ENCODE data around the gene ERC1. TPM values are rescaled to one million over a fixed set of nuclear protein-coding genes. Genes with fewer than 3 reads are reported as not detected.

ERC1 gene
- total and polyA plus RNA-seq, 2 of the 4 experiments (the other 2 are of a cell fraction): 11.6 to 25.6 TPM

DNA sequence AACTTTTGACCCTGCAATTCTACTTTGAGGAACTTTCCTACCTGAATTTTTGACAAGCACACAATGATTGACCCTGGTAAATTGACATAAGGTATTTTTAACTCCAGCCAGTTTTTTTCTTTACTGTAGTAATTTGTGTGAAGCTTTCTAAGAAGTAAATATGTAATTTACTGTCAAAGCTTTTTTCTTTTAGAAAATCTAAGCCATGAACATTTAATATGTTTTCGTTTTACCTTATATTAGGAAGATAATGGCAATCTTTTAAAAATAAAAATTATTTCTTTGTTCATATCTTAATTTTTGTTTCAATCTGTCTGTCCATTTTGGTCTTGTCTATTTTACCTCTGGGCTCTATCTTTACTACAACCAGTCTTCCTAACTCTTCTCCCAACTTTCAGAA, 323.5 kb downstream of the ERC1 start:
- in situ Hi-C loops (cut with MboI; ENCODE audit: low sequenced_read_pairs) (no loop called here), dilution Hi-C loops (cut with HindIII; ENCODE audit: low sequenced_read_pairs, unreplicated experiment) (no loop called here), intact Hi-C loops (cut with micrococcal nuclease) (no loop called here)
- no peak overlapping the region for H3K4ac ChIP-seq (ENCODE audit: low read depth, low read length)
- no peak overlapping the region for H2BK20ac ChIP-seq (ENCODE audit: low read depth, low read length)
- H2BK5ac ChIP-seq (ENCODE audit: low read depth, low read length, poor library complexity, severe bottlenecking): no peak overlapping the region
- no peak overlapping the region for H3K14ac ChIP-seq (replicated peaks; ENCODE audit: low read depth, low read length)
- H2AK9ac ChIP-seq (replicated peaks; ENCODE audit: low read depth, low read length, poor library complexity): no peak overlapping the region
- POLR2A ChIA-PET (ENCODE audit: unreplicated experiment): no interaction called here
- no peak overlapping the region for H3K4me3 ChIP-seq (ENCODE audit: insufficient read depth, low read depth, low read length)
- DNase-seq (no peak), ATAC-seq (ENCODE audit: low read depth) (no peak)
- H2BK120ac ChIP-seq (ENCODE audit: low read depth, low read length): no peak overlapping the region
- WGBS, 2 experiments (ENCODE audit: extremely low coverage in 2 of 2, insufficient read length in 1 of 2): no CpG with 5 or more reads among the region's 1 CpG
- no peaks in the 10 kb centered on the region for H3K27me3 ChIP-seq (ENCODE audit: control insufficient read depth, insufficient read depth, low read length)
- no peak overlapping the region for H4K91ac ChIP-seq (ENCODE audit: insufficient read depth, low read depth, low read length)
- CTCF ChIA-PET: no interaction called here
- BruUV-seq (replicated peaks): no TSS peak
- no peak overlapping the region for H3K23ac ChIP-seq (ENCODE audit: low read depth, low read length)
- no peak overlapping the region for H2AFZ ChIP-seq (replicated peaks; ENCODE audit: low read length, poor library complexity)
- H3K9me3 ChIP-seq (ENCODE audit: control insufficient read depth, insufficient read depth, low read length): peaks cover 2% of the 10 kb centered on the region; the same call in 1 of the 2 replicates
- H3K9me1 ChIP-seq (ENCODE audit: insufficient read depth, low read length): no peaks in the 10 kb centered on the region
- H3K4me1 ChIP-seq (ENCODE audit: control insufficient read depth, insufficient read depth, low read length): peaks cover 4% of the 10 kb centered on the region
- H4K20me1 ChIP-seq (ENCODE audit: insufficient read depth, low read length): no peaks in the 10 kb centered on the region
- H2AK5ac ChIP-seq (ENCODE audit: low read depth, low read length): no peak overlapping the region
- H4K8ac ChIP-seq (ENCODE audit: low read depth in 2 of 2, low read length in 2 of 2): no peak overlapping the region
- H3K9ac ChIP-seq (ENCODE audit: low read depth, low read length): no peak overlapping the region
- H3K56ac ChIP-seq (ENCODE audit: extremely low read depth, insufficient read depth, low read length): no peak overlapping the region
- H3K4me2 ChIP-seq (ENCODE audit: low read depth, low read length): no peak overlapping the region
- no peak overlapping the region for H2BK15ac ChIP-seq (ENCODE audit: low read depth, low read length)
- no peak overlapping the region for H3K18ac ChIP-seq (ENCODE audit: low read depth, low read length)
- TF ChIP-seq, protein P1, sequence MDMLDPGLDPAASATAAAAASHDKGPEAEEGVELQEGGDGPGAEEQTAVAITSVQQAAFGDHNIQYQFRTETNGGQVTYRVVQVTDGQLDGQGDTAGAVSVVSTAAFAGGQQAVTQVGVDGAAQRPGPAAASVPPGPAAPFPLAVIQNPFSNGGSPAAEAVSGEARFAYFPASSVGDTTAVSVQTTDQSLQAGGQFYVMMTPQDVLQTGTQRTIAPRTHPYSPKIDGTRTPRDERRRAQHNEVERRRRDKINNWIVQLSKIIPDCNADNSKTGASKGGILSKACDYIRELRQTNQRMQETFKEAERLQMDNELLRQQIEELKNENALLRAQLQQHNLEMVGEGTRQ (IDR thresholded peaks at IDR 0.05; ENCODE audit: low read depth, low read length): no peak
- TF ChIP-seq RFX5 (IDR thresholded peaks at IDR 0.05; ENCODE audit: low read depth, low read length) (no peak), MXI1 (IDR thresholded peaks at IDR 0.05; ENCODE audit: borderline replicate concordance, low read depth, low read length) (no peak), RAD21 (IDR thresholded peaks at IDR 0.05; ENCODE audit: low read length) (no peak), RCOR1 (IDR thresholded peaks at IDR 0.05; ENCODE audit: insufficient replicate concordance, low read length) (no peak), FOS (IDR thresholded peaks at IDR 0.05; ENCODE audit: low read depth, low read length) (no peak), SMC3 (IDR thresholded peaks at IDR 0.05; ENCODE audit: low read depth, low read length) (no peak), BHLHE40 (IDR thresholded peaks at IDR 0.05; ENCODE audit: low read depth, low read length) (no peak), POLR2A (IDR thresholded peaks at IDR 0.05; ENCODE audit: low read depth, low read length) (no peak)
- TF ChIP-seq, protein P2, sequence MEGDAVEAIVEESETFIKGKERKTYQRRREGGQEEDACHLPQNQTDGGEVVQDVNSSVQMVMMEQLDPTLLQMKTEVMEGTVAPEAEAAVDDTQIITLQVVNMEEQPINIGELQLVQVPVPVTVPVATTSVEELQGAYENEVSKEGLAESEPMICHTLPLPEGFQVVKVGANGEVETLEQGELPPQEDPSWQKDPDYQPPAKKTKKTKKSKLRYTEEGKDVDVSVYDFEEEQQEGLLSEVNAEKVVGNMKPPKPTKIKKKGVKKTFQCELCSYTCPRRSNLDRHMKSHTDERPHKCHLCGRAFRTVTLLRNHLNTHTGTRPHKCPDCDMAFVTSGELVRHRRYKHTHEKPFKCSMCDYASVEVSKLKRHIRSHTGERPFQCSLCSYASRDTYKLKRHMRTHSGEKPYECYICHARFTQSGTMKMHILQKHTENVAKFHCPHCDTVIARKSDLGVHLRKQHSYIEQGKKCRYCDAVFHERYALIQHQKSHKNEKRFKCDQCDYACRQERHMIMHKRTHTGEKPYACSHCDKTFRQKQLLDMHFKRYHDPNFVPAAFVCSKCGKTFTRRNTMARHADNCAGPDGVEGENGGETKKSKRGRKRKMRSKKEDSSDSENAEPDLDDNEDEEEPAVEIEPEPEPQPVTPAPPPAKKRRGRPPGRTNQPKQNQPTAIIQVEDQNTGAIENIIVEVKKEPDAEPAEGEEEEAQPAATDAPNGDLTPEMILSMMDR (conservative IDR thresholded peaks at IDR 0.05; ENCODE audit: low read depth, low read length): no peak
- H3K79me1 ChIP-seq (ENCODE audit: low read depth in 1 of 2, low read length in 2 of 2): peaks cover 0 to 6% of the 10 kb centered on the region in 2 experiments; a peak in 2 of 4 replicates
- H3K27ac ChIP-seq (ENCODE audit: insufficient read depth, low read length): no peak overlapping the region
- H3K36me3 ChIP-seq (ENCODE audit: control insufficient read depth, insufficient read depth, low read length): 0 out of 2 replicates have a peak, but pooled peaks cover 1% of the 10 kb centered on the region
- no peak overlapping the region for H4K5ac ChIP-seq (ENCODE audit: low read depth, low read length)
